Esophagus squamous epithelium (tissue), 4 donors: Measurements from ENCODE around the gene ZDHHC11B.

Experiments used
- CTCF ChIP-seq, 6 experiments: fragments of 450-650 bp in 4 of 6; fragments of 200-600 bp in 2 of 6; sonication (generic) in 2 of 6; IDR thresholded peaks; one replicate each; pipeline ENCODE4 v1.5.1; 2016 to 2019; ENCODE audit warnings: antibody characterized with exemption in 6 of 6, mild to moderate bottlenecking in 4 of 6, moderate library complexity in 4 of 6
- POLR2A ChIP-seq, 4 donors: fragments of 450-650 bp; IDR thresholded peaks; one replicate each; pipeline ENCODE4 v1.6.1; 2017; ENCODE audit warnings: antibody characterized with exemption in 4 of 4, mild to moderate bottlenecking in 4 of 4, moderate library complexity in 3 of 4

GRCh38 chr5:816176-816575 is 31.6 kb upstream of the ZDHHC11B start:
- TF ChIP-seq CTCF (IDR thresholded peaks at IDR 0.05) (no peak), POLR2A (IDR thresholded peaks at IDR 0.05) (no peak)
